Measurements from ENCODE around the gene NTNG2.

NTNG2 gene

DNA sequence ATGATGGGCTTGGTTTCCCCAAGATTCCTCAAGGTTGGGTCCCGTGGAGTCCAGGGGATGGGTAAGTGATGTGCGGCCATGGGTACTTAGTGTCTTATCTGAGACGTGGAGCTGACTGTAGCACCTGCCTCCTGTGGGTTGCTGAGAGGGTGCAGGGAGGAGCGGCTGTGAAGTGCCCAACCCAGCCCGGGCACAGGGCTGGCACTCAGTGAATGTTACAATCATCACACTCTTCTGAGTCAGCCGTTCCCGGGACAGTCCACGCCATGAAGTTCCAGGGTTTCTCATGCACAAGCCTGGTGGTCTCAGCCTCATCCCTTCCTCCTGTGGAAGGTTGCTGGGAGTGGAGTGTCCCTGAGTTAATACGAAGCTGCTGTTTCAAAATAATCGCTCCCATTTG is 29.1 kb downstream of the NTNG2 start:
- no peak overlapping the region for H3K27ac ChIP-seq (ENCODE audit: low read depth, low read length)
- no peaks in the 10 kb centered on the region for H3K36me3 ChIP-seq (ENCODE audit: control insufficient read depth, insufficient read depth, low read length)
- no peak overlapping the region for H3K9ac ChIP-seq (ENCODE audit: low read depth, low read length)
- peaks cover 14% of the 10 kb centered on the region for H3K4me1 ChIP-seq (ENCODE audit: control insufficient read depth, insufficient read depth, low read length)
- H3K4me3 ChIP-seq (ENCODE audit: low read depth, low read length), result no peak overlapping the region
- H3K9me3 ChIP-seq (ENCODE audit: control insufficient read depth, insufficient read depth, low read length), result no peaks in the 10 kb centered on the region
- peaks cover 22% of the 10 kb centered on the region for H3K27me3 ChIP-seq (ENCODE audit: control insufficient read depth, insufficient read depth, low read length)

DNA sequence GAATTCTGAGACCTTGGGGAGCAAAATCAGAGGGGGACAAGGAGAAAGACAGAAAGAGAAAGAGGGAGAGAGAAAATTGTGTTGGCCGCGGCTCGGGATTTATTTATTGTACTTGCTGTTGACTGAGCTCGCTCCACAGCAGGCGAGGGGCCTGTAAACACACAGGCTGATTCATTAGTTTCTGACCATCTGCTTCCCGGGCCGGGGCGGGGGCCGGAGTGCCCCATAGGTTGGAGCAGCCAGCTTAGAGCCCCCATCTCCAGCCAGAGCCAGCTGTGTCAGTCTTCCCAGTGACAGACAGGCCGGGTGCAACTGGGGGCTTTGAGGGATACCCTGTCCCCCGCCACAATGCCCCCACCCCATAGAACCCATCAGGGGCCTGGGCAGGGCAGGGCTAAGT is 30.9 kb downstream of the NTNG2 start:
- Histone ChIP-seq H3K4me1 (ENCODE audit: control insufficient read depth, insufficient read depth, low read length) (peaks cover 4% of the 10 kb centered on the region), H3K9me3 (ENCODE audit: control insufficient read depth, insufficient read depth, low read length) (no peaks in the 10 kb centered on the region), H3K9ac (ENCODE audit: low read depth, low read length) (no peak overlapping the region), H3K27ac (ENCODE audit: low read depth, low read length) (no peak overlapping the region), H3K4me3 (ENCODE audit: low read depth, low read length) (no peak overlapping the region), H3K36me3 (ENCODE audit: control insufficient read depth, insufficient read depth, low read length) (no peaks in the 10 kb centered on the region), H3K27me3 (ENCODE audit: control insufficient read depth, insufficient read depth, low read length) (peaks cover 6% of the 10 kb centered on the region)

DNA sequence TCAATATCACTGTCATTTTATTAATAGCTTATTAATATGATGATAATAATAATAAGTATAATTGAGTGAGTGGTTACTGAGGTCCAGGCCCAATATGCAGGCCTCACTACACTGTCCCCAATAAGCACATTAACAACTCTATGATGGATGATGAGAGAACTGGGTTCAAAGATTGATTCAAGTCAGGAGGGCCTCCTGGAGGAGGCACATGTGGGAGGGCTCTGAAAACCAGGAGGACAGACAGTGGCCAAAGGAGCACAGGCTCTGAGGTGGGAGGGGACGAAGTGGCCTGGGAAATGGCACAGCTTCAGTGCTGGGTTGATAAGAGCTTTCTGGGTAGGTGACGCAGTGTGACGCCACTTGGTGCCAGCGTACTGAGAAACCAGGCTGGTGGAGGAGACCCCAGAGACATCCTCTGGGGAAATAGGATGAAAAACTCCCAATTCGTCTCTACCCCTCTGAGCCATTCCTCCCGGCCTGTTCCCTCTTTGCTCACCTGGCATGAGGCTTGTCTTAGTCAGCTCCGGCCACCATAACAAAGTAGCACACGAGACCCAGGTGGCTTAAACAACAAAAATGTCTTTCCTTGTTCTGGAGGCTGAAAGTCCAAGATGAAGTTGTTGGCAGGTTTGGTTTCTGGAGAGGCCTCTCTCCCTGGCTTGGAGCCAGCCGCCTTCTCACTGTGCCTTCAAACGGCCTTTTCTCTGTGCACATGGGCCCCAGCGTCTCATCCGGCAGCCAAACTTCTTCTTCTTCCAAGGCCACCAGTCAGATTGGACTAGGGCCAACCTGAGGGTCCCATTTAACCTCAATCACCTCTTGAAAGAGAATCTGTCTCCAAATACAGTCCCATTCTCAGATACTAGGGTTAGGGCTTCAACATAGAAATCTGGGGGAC is 31.6 kb downstream of the NTNG2 start:
- Histone ChIP-seq H3K36me3 (ENCODE audit: control insufficient read depth, insufficient read depth, low read length) (no peaks in the 10 kb centered on the region), H3K9me3 (ENCODE audit: control insufficient read depth, insufficient read depth, low read length) (no peaks in the 10 kb centered on the region), H3K9ac (ENCODE audit: low read depth, low read length) (no peak overlapping the region), H3K27me3 (ENCODE audit: control insufficient read depth, insufficient read depth, low read length) (no peaks in the 10 kb centered on the region; the same call in 1 of the 2 replicates), H3K4me3 (ENCODE audit: low read depth, low read length) (no peak overlapping the region), H3K27ac (ENCODE audit: low read depth, low read length) (no peak overlapping the region), H3K4me1 (ENCODE audit: control insufficient read depth, insufficient read depth, low read length) (no peaks in the 10 kb centered on the region)

DNA sequence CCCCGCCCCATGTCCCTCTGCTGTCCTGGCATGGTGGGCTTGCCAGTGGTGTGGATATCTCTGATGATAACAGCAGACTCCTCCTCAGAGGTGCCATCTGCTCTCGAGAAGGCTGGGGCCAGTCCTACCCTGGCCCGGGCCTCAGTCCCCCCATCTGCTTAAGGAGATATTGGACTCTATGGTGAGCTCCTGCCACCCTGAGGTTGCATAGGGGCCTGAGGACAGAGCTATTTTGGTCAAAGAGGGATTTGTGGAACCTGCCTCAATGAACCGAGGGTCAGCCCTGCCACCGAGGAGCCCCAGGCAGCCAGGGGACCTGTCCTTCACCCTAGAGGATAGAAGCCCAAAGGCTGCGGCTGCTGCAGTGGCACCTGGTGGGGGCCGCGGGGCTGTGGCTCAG is 32.6 kb downstream of the NTNG2 start:
- no peak overlapping the region for H3K4me3 ChIP-seq (ENCODE audit: low read depth, low read length)
- H3K36me3 ChIP-seq (ENCODE audit: control insufficient read depth, insufficient read depth, low read length), result no peaks in the 10 kb centered on the region
- no peak overlapping the region for H3K27ac ChIP-seq (ENCODE audit: low read depth, low read length)
- no peaks in the 10 kb centered on the region for H3K9me3 ChIP-seq (ENCODE audit: control insufficient read depth, insufficient read depth, low read length)
- H3K4me1 ChIP-seq (ENCODE audit: control insufficient read depth, insufficient read depth, low read length), result no peaks in the 10 kb centered on the region
- no peak overlapping the region for H3K9ac ChIP-seq (ENCODE audit: low read depth, low read length)
- no peaks in the 10 kb centered on the region for H3K27me3 ChIP-seq (ENCODE audit: control insufficient read depth, insufficient read depth, low read length)

DNA sequence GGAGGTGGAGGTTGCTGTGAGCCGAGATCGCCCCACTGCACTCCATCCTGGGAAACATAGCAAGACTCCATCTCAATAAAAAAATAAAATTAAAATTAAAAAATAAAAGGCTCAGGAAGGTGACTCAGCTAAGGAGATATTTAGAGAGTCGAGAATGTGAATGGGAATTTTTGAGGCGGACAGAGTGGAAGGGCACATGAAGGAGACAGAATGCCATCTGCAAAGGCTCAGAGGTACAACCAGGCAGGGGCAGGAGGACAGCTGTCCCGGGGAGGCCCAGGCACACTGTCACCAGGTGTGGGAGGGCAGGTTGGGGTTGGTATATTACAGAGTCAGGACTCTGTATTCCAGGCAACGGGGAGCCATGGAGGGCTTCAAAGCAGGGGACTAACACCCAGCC is 35.5 kb downstream of the NTNG2 start:
- Histone ChIP-seq H3K9me3 (ENCODE audit: control insufficient read depth, insufficient read depth, low read length) (no peaks in the 10 kb centered on the region), H3K9ac (ENCODE audit: low read depth, low read length) (no peak overlapping the region), H3K27ac (ENCODE audit: low read depth, low read length) (no peak overlapping the region), H3K36me3 (ENCODE audit: control insufficient read depth, insufficient read depth, low read length) (no peaks in the 10 kb centered on the region), H3K4me3 (ENCODE audit: low read depth, low read length) (no peak overlapping the region), H3K4me1 (ENCODE audit: control insufficient read depth, insufficient read depth, low read length) (peaks cover 4% of the 10 kb centered on the region; the same call in 1 of the 2 replicates), H3K27me3 (ENCODE audit: control insufficient read depth, insufficient read depth, low read length) (no peaks in the 10 kb centered on the region)

DNA sequence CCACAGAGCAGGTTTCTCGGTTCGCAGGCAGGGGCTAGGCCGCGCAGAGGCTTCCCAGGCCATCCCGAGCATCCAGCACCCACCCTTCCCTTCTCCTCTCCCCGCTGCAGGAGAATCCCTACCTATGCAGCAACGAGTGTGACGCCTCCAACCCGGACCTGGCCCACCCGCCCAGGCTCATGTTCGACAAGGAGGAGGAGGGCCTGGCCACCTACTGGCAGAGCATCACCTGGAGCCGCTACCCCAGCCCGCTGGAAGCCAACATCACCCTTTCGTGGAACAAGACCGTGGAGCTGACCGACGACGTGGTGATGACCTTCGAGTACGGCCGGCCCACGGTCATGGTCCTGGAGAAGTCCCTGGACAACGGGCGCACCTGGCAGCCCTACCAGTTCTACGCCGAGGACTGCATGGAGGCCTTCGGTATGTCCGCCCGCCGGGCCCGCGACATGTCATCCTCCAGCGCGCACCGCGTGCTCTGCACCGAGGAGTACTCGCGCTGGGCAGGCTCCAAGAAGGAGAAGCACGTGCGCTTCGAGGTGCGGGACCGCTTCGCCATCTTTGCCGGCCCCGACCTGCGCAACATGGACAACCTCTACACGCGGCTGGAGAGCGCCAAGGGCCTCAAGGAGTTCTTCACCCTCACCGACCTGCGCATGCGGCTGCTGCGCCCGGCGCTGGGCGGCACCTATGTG is 36.1 kb downstream of the NTNG2 start:
- Histone ChIP-seq H3K9ac (ENCODE audit: low read depth, low read length) (no peak overlapping the region), H3K9me3 (ENCODE audit: control insufficient read depth, insufficient read depth, low read length) (no peaks in the 10 kb centered on the region), H3K4me3 (ENCODE audit: low read depth, low read length) (no peak overlapping the region), H3K4me1 (ENCODE audit: control insufficient read depth, insufficient read depth, low read length) (peaks cover 7% of the 10 kb centered on the region; the same call in 1 of the 2 replicates), H3K27ac (ENCODE audit: low read depth, low read length) (no peak overlapping the region), H3K36me3 (ENCODE audit: control insufficient read depth, insufficient read depth, low read length) (no peaks in the 10 kb centered on the region), H3K27me3 (ENCODE audit: control insufficient read depth, insufficient read depth, low read length) (no peaks in the 10 kb centered on the region)

DNA sequence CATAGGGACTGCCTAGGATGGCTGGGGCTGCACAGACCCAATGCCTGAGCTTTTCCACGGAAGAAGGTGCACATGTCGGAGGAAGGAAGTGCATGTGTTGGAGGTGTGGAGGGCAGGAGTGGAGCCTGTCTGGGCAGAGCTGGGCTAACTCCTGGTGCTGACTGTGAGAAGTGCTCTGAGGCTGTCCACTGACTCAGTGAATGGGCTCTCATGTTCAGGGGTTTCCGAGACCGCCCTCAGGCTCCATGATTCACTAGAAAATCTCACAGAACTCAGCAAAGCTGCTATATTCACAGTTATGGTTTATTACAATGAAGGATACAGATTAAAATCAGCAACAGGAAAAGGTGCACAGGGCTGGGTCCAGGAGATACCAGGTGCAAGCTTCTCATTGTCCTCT is 37.2 kb downstream of the NTNG2 start:
- Histone ChIP-seq H3K27me3 (ENCODE audit: control insufficient read depth, insufficient read depth, low read length) (no peaks in the 10 kb centered on the region), H3K36me3 (ENCODE audit: control insufficient read depth, insufficient read depth, low read length) (no peaks in the 10 kb centered on the region), H3K4me1 (ENCODE audit: control insufficient read depth, insufficient read depth, low read length) (peaks cover 7% of the 10 kb centered on the region; the same call in 1 of the 2 replicates), H3K4me3 (ENCODE audit: low read depth, low read length) (no peak overlapping the region), H3K9me3 (ENCODE audit: control insufficient read depth, insufficient read depth, low read length) (no peaks in the 10 kb centered on the region), H3K27ac (ENCODE audit: low read depth, low read length) (no peak overlapping the region), H3K9ac (ENCODE audit: low read depth, low read length) (no peak overlapping the region)

DNA sequence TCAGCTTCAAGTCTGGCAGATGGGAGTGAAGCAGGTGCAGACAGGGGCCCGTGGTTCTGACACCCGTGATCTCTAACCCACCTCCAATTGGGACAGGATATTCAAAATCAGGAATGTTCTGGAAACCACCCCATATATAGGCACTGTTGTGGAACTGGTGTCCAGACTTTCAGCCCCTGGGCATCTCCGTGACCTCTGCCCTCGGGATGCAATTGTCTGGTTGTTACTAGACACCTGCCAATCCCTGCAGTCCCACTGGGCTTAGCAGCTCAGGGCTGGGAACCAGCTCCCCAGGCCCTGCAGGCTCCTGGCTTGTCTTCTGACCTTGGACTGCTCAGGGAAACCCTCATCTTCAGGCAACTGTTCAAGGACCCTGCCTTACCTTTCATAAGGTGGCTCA is 38.8 kb downstream of the NTNG2 start:
- no peak overlapping the region for H3K9ac ChIP-seq (ENCODE audit: low read depth, low read length)
- no peaks in the 10 kb centered on the region for H3K27me3 ChIP-seq (ENCODE audit: control insufficient read depth, insufficient read depth, low read length)
- H3K9me3 ChIP-seq (ENCODE audit: control insufficient read depth, insufficient read depth, low read length), result no peaks in the 10 kb centered on the region
- H3K4me1 ChIP-seq (ENCODE audit: control insufficient read depth, insufficient read depth, low read length), result peaks cover 7% of the 10 kb centered on the region; the same call in 1 of the 2 replicates
- no peak overlapping the region for H3K4me3 ChIP-seq (ENCODE audit: low read depth, low read length)
- H3K36me3 ChIP-seq (ENCODE audit: control insufficient read depth, insufficient read depth, low read length), result no peaks in the 10 kb centered on the region
- no peak overlapping the region for H3K27ac ChIP-seq (ENCODE audit: low read depth, low read length)

DNA sequence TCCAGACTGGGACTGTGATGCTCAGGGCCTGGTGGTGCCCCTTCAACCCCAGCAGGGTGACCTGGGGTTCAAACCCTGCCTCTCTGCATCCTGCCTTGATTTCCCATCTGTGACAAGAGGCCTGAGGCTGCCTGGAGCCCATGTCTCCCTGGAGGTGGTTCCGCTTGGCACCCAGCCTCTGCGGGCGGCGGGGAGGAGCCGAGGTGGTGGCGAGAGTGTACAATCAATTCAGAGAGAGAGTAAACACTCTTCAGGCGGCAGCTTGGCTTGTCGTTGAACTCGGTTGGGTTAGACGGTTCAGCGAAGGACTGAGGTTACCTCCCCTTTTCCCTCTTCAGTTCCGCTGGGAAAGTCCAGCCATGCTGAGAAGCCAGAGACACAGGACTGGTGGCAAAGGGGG is 39.3 kb downstream of the NTNG2 start:
- peaks cover 7% of the 10 kb centered on the region; the same call in 1 of the 2 replicates for H3K4me1 ChIP-seq (ENCODE audit: control insufficient read depth, insufficient read depth, low read length)
- H3K27ac ChIP-seq (ENCODE audit: low read depth, low read length), result no peak overlapping the region
- H3K27me3 ChIP-seq (ENCODE audit: control insufficient read depth, insufficient read depth, low read length), result no peaks in the 10 kb centered on the region
- H3K4me3 ChIP-seq (ENCODE audit: low read depth, low read length), result no peak overlapping the region
- no peaks in the 10 kb centered on the region for H3K9me3 ChIP-seq (ENCODE audit: control insufficient read depth, insufficient read depth, low read length)
- no peak overlapping the region for H3K9ac ChIP-seq (ENCODE audit: low read depth, low read length)
- no peaks in the 10 kb centered on the region for H3K36me3 ChIP-seq (ENCODE audit: control insufficient read depth, insufficient read depth, low read length)

DNA sequence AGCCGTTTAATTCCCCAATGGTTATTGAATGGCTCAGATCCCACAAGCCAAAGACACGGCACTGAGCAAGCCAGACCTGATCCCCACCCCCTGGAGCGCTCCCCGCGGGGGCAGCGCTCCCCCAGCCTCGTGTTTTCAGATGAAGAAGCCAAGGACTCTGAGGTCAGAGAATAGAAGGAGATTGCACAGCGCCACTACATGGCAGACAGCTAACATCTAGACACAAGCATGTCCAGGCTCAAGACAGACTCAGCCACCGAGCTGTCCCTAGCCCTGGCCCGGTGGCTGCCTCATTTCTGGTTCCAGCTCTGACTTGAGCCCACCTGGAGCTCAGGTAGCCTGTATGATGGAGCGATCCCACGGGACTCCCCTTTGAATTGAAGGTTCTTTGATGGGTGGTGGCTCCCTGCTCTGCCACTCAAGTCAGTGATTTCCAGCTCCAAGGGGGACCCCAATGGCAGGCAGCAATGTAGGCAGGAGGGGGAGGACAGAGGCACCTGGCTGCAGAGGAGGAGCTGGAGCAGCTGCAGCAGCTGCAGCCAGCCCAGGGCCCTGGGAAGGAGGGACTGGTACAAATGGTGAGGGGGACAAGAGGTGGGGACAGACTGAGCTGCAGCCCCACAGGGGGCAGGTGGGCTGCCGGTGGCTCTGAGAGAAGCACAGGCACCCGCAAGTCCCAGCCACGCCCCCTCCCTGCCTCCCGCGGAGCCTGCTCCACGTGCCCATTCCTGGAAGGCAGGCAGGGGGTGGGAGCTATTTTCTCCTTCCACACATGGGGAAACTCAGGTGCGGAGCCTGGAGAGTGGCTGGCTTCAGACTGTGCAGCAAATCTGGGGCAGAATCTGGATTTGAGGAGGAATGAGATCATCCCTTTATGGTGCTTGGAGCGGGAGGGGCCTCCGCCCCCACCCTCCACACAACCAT is 40.2 kb downstream of the NTNG2 start:
- Histone ChIP-seq H3K9me3 (ENCODE audit: control insufficient read depth, insufficient read depth, low read length) (no peaks in the 10 kb centered on the region), H3K27ac (ENCODE audit: low read depth, low read length) (no peak overlapping the region), H3K4me1 (ENCODE audit: control insufficient read depth, insufficient read depth, low read length) (peaks cover 7% of the 10 kb centered on the region; the same call in 1 of the 2 replicates), H3K4me3 (ENCODE audit: low read depth, low read length) (no peak overlapping the region), H3K36me3 (ENCODE audit: control insufficient read depth, insufficient read depth, low read length) (no peaks in the 10 kb centered on the region), H3K9ac (ENCODE audit: low read depth, low read length) (no peak overlapping the region), H3K27me3 (ENCODE audit: control insufficient read depth, insufficient read depth, low read length) (no peaks in the 10 kb centered on the region)
